Fibroblast of mammary gland (primary cell): Measurements from ENCODE around the gene CLCN7.

Source experiments
- DNase-seq: peaks from one replicate; pipeline ENCODE4 v3.0.0-alpha.2; 2010; ENCODE audit warnings: low read depth
- H3K4me3 ChIP-seq: 2 replicates; pipeline ENCODE4 v1.5.1; 2011; ENCODE audit warnings: low read depth, mild to moderate bottlenecking, low read length, moderate library complexity; ENCODE audit not compliant: control insufficient read depth
- TF ChIP-seq, protein P1 (sequence below): conservative IDR thresholded peaks from 2 replicates; pipeline ENCODE4 v1.5.1; 2011; ENCODE audit warnings: low read depth, low read length, inconsistent platforms; ENCODE audit not compliant: control insufficient read depth, insufficient read depth

Gene CLCN7

DNA sequence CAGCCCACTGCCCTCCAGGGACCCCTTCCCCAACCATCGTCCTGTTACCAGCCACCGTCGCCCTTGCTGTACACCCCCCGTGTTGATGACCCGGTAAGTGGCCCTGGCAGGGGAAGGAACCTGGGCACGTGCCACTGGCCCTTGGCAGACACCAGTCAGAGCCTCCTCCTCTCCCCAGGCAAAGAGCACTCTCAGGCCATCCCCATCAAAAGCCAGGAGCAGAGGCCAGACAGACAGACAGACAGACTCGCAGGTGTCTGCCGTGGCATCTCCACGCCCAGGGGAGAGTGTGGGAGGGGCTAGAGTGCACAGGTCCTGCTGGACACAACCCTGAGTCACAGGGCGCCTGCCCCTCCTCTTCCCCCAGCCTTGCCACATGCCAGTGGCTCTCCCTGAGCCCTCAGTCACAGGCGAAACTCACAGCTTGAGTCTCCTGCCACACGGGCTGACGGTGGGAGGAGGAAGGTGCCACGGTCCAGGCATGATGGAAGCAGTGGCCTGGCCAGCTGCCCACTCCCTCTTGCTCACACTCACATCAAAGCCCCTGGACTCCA lies 7.8 kb downstream of the CLCN7 start:
- TF ChIP-seq, protein P1, sequence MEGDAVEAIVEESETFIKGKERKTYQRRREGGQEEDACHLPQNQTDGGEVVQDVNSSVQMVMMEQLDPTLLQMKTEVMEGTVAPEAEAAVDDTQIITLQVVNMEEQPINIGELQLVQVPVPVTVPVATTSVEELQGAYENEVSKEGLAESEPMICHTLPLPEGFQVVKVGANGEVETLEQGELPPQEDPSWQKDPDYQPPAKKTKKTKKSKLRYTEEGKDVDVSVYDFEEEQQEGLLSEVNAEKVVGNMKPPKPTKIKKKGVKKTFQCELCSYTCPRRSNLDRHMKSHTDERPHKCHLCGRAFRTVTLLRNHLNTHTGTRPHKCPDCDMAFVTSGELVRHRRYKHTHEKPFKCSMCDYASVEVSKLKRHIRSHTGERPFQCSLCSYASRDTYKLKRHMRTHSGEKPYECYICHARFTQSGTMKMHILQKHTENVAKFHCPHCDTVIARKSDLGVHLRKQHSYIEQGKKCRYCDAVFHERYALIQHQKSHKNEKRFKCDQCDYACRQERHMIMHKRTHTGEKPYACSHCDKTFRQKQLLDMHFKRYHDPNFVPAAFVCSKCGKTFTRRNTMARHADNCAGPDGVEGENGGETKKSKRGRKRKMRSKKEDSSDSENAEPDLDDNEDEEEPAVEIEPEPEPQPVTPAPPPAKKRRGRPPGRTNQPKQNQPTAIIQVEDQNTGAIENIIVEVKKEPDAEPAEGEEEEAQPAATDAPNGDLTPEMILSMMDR, result no peak
- no peak for DNase-seq
- H3K4me3 ChIP-seq, result no peak overlapping the region

DNA sequence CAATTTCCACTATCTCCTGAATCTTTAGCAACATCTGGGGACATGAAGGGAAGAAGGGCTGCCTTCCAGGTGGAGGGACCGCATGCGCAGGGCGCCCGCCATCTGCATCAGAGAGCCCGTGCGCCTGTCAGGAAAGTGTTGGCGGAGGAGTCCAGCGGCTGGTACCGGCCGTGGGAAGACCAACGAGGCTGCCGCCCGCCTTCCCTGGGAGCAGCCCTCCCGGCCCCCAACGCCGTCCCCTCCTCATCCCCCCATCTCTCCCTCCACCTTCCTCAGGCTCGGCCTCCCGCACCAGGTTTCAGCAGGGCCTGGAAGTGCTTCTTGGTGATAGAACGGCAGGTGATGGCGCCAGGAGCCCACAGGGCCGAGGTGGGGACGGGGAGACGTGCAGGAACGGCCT lies 8.8 kb downstream of the CLCN7 start:
- TF ChIP-seq, protein P1, result no peak
- DNase-seq, result no peak

DNA sequence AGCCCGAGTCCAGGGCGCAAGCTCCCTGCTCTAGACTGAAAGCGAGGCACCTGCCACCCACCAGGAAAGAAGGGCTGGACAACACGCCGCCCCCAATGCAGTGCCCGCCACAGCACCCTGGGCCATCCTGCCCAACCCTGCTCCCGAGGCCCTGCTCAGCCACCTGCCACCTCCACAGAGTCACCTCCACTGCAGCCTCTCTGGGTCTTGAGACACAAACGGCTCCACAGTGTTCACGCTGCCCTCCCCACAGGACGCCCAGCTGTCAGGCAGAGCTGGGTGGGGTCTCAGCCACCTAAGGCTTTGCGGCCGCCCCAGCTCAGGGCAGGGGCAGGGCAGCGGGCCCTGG lies 9.3 kb downstream of the CLCN7 start:
- TF ChIP-seq, protein P1, result no peak
- DNase-seq, result no peak
- H3K4me3 ChIP-seq, result no peak overlapping the region

More for the DNA sequence above, 8.8 kb downstream of the CLCN7 start:
- H3K4me3 ChIP-seq, result no peak overlapping the region

DNA sequence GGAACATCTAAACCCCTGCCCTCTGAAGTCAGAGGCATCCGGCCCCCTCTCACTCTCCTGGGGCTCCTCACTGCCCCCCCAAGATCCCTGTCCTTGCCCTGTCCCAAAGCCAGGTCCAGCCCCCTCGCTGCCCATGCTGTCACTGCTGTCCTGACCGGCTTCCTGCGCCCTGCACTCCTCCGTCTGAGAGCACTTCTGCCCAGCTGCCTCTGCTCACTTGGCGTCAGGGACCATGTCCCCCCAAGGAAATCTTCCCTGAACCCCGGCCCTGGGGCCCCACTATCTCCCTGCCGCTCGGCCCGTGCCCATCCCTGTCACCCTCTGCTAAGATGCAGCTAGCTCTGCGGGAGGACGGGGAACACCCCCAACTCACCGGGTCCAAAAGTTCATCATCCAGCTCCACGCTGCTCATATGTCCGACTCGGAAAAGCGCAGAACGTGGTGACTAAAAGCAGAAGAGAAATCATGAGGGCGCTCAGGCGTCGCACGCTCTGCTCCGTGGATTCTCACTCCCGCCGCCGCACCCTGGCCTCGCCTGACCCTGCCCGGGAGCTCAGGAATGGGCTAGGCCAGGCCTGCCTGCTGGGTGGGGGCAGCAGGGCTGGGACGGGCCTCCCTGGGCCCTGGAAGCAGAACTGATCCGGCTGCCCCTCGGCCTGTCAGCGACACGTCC lies 9.8 kb downstream of the CLCN7 start:
- DNase-seq, result no peak
- TF ChIP-seq, protein P1, result no peak

DNA sequence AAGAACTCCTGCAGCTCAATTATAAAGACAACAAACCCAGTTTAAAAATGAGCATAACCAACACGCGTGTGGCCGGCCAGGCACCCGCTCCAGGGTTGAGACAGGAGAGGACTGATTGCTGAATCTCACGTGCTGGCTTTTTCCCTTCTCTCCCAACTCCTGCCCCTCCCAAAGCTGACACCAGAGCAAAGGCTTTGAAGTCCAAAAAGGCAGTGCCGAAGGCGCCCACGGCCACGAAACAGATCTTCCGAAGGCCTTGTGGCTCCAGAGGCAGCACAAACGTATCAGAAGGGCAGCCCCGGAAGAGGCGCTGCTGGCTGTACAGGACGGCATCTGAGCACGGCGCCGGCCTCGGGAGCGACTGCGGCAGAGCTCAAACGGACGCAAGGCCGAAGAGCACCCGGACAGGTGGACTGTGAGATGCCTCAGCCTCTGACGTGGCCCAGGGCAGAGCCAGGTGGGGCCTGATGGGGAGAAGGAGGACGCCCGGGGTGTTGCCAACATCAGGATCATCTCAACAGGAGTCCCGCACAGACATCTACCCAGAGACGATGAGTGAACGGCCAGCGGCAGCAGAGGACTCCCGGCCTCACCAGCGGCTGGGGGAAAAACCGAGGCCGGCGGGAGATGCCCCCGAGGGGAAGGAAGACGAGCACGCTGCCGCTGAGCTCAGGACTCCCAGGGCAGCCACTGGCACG lies 10.5 kb downstream of the CLCN7 start:
- no peak for DNase-seq
- H3K4me3 ChIP-seq, result no peak overlapping the region
- TF ChIP-seq, protein P1, result no peak

More for the DNA sequence above, 9.8 kb downstream of the CLCN7 start:
- no peak overlapping the region for H3K4me3 ChIP-seq

DNA sequence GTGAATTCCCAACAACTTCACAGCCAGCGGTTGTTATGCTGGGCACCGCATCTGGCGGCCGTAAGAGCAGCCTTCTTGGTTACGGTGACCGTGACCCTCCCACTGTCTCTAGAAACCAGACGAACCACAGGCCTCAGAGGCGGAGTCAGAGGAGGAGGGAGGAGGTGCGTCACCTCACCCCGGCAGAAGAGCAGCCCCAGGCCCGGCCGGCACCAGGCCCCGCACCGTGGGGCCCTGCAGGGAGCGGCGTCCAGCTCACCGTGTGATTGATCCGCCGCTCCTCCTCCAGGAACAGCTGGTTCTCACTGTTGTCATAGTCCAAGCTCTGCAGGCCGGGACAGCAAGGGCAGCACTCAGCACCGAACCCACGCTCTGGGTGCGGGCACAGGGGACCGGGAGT lies 13.7 kb downstream of the CLCN7 start:
- no peak overlapping the region for H3K4me3 ChIP-seq
- TF ChIP-seq, protein P1, result no peak
- DNase-seq, result no peak
